NCI-H446 (cell line): ENCODE measurements around the gene STUM.

Experiments
- DNase-seq, 2 experiments: peaks; one replicate each; lab custom pipeline; 2025; lab: John Stamatoyannopoulos, UW

Gene STUM

DNA sequence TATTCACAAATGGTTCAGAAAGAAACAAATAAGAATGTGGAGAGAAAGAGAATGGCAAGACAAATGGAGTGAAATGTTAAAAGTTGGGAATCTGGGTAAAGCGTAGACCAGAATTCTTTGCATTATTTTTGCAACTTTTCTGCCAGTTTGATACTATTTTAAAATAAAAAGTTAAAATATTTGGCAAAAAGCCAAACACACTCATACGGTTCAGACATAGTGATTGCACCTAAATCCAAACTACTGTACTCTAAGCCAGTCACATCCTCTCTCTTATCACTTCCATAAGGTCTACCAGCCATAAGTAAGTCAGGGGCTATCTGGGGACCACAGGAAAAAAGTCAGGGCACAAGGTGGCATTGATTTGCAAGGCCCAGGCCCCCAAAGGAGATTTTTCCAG is 14.4 kb downstream of the STUM start:
- no peak for DNase-seq

DNA sequence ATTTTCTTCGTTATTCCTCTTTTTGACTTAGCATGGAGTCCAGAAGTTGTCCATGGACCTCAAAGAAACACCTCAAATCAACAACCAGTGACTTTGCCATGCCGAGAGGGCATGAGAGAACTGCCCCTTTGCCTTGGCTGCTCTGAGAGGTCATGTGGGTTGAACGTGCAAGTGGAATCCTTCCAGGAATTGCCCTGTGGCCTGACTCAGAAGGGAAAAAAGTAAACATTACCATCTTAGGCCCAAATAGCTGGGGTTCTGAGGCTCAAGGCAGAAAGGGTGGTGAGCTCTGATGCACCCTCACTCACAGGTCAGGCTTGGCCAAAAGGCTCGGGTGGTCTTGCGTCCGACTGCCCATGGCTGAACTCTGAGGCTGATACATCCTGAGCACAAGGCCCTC is 15.1 kb downstream of the STUM start:
- no peak for DNase-seq

DNA sequence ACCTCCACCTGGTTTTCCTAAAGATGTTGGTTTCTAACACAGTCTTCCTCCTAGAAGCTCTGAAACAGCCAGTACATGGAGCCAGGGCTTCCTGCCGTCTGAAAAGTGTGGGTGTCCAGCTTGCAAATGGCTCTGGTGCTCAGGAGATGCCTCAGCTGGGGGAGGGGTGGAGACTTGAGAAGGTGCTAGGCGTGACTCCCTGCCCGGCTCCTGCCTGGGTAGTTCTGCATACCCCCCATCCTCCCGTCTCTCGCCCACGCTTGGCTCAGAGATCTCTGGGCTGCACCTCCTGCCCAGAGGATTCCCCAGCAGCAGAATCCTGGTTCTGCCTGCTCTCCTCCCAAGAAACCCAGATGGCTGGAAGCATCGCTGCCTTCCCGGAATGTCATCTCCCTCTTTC is 16.9 kb downstream of the STUM start:
- DNase-seq, result no peak

DNA sequence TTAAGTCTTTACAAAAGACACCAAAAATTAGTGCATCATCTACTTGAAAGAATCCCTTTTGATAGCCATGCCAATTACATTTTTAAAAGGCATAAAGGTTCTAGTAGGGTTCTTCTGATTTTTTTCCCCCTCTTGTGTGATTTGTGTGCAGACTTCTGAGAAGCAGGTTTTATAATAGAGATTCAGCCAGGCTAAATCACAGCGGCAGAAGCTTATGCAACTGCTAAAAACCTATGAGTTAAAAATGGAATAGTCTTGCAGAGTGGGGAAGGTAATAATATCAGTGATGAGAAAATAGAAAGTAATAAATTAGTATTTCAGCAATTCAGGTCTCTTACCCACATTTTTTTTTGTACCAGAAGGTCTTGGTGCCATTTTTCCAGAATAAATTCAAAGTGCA is 17.7 kb downstream of the STUM start:
- DNase-seq, result no peak

DNA sequence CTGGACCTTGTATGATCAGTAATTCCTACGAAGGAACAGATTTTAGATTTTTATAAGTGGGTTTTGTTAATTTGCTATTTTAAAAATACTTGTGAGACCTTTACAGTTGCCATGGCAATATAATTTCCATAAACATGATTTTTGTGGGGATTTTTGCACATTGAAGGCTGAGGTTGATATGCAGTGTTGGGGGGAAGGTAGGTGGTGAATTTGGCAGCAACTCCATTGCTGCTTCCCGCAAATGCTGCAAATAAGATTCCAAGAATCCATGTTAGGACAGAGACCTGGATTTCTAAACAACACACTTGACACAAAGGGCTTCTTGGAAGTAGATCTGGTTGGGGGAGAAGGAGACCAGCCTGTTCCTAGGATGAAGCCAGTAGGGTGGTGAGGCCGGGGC is 18.2 kb downstream of the STUM start:
- no peak for DNase-seq

DNA sequence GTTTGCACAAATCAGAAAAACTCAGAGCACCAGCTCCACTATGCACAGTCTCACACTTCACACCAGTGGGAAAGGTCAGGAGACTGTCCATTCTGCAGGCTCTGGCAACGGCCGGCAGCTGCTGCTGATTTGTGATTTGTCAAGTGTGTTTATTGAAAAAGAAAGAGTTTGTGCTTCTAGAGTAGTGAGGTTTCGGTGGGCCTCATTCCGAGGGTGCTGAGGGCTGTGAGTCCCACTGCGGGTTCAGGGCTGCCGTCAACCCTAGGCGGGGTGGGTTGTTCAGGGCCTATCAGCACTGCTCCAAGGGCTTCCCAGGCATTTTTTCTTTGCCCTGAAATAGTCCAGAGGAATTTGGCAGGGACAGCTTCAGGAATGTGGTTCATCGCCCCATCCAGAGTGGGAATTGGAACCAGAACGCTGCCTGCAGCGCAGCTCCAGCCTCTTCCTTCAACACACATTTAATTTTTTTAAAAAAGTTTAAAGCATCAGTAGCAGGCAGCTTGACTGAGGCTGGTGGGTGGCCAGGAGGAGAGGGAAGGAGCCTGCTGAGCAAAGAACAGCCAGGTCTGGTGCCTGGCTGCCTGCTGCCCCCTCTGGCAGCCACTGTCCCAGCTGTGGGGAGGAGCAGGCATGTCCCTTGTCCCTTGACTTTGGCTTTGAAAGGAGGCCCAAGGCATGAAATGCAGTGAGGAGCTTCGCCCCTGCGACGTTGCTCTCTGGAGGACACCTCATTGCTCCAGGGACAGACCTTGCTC is 19.7 kb downstream of the STUM start:
- DNase-seq, result no peak

DNA sequence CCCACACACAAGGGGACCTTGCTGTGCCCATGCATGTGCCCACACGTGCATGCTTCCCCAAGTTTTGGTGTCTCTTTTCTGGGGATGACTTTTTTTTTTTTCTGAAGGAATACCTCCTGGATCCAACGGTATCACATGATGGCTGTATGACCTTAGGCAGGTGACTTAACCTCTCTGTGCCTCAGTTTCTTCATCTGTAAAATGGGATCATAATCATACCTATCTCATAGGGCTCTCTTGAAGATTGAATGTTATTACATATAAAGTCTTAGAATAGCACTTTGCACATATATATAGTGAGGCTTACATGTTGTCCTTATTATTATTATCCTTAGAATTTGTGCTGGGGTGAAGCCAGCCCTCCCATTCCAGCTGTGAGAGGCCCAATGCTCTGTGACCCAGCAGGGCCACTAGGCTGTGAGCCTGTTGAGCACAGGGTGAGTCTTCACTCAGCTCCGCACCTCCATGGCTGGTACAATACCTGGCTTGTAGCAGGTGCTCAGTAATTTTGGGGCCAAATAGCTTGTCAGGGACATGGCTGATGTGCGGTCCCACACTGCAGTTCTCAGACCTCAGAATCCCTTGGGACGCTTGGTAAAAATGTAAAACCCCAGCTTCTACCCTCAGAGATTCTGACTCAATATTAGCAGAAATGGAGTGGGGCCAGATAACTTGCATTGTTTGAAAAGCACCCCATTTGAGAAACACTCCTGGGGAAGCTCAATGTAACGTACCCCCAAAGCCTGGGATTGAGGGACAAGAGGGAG is 20.6 kb downstream of the STUM start:
- no peak for DNase-seq

DNA sequence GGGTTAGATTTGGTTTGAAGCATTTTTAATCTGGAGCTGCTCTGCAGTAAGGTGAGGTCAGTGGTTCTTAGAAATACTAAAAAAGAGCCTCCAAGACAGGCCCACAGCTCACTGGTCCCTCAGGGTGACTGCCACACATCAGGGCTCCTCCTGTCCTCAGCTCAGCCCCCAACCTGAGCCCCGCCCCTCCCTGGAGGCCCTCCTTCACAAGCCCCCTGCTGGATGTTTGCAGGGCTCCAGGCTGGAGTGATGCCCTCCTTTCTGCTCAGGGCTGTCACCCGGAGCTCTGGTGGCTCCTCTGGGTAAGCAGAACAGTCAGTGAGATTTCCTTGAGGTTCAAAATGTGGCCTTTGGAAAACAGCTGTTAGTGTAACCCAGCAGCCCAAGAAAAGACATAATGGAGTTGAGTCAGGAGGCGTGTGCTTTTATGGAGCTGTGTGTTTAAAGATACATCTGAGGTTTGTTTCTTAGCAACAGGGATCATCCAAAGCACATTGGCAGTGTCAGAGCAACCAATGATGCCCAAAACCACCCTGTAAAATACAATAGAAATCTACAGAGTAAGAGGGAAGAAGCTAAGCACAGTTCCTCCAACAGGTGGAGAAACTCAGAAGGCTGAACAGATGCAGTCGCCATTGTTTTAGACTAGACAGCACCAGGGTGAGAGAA is 21.4 kb downstream of the STUM start:
- no peak for DNase-seq

DNA sequence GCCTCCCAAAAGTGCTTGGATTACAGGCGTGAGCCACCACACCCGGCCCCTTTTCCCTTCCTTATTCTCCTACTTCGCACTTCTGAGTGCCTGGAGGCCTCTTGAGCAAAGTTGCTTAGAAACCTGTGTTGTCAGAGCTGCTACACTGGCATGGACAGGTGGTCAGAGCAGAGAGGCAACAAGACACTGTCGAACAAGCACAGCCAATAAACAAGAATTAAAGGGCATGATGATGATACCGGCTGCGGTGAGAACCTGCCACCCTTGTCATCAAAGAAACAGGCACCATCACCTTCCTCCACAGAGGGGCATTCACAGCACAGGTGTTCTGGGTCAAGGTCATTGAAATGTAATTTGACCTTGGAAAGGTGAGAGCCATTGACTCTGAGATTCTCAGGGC is 23.3 kb downstream of the STUM start:
- DNase-seq, result no peak

DNA sequence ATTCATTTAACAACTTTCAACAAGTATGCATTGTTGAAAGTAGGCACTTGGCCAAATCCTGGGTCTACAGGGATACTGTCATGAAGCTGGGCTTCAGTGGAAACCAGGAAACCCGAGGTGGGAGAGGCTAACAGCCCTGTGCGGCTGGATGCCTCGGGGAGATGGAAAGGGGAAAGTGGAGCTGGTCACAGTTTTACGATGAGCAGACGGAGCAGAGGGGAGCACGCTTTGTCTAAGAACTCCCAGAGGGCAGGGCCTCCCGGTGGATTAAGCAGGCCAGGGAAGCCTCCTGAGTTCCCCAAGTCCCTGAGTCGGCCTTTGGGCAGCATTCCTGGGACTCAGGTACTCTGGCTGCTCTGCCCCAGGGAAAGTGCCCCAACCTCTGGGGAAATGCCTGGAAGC is 23.8 kb downstream of the STUM start:
- no peak for DNase-seq

DNA sequence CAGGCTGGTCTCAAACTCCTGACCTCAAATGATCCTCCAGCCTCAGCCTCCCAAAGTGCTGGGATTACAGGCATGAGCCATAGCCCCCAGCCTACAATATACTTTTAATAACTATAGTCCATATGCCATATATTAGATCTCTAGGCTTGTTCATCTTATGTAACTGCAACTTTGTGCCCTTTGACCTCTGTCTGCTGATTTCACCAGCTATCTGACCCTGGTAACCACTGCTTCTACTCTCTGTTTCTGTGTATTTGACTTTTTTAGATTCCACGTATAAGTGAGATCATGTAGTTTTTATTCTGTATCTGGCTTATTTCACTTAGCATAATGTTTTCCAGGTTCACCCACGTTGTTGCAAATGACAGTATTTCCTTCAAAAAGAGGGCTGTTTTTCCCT is 25.5 kb downstream of the STUM start:
- no peak for DNase-seq

DNA sequence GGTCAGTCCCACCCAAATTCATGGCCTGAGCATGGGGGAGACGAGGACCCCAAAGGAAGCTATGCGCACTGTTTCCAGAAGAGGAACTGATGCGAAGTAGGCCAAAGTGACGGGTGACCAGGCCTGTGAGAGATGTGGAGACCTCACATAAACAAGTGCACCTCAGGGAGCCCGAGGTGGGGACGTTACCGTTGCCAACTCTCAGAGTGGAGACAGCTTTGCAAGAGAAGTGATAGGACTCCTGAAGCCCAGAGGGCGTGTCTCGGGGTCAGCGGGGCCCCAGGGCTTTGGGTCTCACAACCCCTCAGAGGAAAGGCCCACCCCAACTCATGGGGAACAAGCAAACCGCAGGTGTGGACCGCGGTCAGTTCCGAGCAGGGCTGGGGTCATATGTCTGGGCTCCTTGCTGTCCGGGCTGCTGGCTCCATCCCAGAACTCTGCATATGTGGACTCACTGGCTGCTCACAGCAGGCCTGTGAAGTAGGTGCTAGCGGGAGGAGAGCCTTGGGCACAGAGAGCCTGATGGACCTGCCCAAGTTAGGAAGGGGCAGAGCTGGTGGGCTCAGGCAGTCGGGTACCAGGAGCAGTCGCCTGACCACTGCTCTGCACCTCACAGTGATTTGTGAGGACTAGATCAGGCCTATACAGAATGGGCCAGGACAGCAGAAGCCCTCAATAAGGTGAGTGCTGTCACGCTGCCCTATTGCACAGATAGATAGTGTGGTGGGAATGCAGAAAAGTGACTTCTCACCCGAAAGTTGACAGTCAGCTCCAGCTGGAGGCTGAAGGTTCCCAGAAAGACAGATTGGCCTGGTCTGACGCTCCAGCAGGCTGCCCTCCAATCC is 26.2 kb downstream of the STUM start:
- DNase-seq, result no peak

DNA sequence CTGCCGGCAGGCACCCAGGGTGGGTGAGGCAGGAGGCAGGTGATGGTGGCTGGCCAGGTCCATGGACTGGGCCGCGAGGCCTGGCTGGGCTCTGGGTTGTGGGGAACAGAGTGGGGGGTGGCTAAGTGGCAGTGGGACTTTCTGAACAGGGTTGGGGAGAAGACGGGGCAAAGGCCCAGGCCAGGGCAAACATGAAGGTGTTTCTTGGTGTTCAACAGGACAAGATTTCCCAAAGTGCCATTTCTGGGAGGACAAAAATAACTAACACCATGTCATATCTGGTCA is 26.8 kb downstream of the STUM start:
- DNase-seq, result no peak

DNA sequence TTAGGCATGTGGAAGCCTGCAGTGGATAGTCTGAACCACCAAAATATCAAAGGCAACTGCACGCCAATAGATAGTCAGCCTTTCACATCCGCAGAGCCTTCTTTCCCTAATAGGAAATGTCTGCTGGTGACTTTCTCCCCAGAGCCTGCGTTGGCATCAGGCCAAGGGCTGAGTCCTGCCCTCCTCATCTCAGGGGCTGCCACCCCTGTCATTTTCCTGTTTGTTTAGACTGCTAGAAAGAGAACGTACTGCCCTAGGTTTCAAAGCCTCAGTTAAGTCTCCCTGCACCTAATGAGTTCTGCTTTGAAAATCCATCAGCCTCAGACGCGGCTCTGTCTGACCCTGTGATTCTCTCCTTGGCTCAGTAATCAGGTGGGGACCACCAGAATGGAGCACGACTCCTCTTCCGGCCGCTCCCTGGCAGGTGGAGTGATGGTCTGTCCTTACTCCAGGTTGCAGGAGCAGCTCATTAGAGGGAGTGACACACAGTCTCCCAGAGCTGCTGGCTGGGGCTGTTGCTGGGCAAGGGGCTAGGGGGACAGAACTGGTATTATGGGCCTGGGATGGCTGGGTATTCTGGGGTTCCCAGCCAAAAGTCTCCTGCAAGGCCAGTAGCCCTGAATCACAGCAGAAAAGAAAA is 27.3 kb downstream of the STUM start:
- DNase-seq, result no peak

DNA sequence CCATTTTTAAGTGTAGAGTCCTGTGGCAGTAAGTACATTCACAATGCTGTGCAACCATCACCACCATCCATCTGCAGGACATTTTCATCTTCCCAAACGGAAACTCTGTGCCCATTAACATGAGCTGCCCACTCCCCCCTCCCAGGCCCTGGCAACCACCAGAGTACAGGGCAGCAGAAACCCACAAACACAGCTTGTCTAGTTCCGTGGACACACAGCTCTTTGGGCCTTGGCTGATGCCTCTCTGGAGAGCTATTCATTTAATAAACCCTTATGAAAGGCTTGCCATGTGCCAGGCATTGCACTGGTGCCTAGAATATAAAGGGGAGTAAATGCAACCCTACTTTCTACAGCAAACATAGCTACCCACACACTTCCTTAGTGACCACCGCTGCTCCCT is 28.0 kb downstream of the STUM start:
- DNase-seq, result no peak

DNA sequence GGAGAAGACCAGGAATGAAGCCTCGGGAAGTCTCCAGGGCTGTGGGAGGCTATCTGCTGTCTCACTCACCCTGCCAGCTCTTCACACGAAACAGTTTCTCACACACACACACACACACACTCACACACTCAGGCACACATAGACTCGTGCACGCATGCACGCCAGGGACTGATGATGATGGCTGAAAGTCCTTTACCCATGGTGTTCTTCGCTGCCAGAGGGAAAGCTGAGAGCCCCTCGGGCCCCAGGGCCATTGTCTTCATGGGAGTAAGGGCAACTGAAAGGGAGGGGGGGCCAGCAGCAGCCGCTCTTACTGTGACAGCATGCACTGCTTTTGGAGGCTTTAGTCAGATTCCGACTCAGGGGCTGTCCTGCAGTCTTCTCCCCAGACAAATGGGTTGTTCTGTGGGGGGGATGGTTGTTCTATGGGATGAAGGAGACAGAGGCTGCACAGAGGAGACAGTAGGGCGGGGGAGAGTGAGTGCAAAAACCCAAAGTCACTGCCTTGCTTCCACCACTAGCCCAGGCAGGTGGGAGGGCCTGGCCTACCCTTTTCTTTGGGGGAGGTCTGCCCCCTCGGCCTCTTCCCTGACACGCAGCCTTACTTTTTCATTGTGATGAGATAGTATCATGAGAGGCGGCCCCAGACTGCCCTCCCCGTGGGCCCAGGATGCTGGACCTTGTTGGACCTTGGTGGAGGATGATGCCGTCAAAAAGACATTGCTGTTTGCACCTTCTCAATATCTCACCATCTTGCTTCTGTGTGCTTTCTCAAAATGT is 29.0 kb downstream of the STUM start:
- DNase-seq, result no peak

DNA sequence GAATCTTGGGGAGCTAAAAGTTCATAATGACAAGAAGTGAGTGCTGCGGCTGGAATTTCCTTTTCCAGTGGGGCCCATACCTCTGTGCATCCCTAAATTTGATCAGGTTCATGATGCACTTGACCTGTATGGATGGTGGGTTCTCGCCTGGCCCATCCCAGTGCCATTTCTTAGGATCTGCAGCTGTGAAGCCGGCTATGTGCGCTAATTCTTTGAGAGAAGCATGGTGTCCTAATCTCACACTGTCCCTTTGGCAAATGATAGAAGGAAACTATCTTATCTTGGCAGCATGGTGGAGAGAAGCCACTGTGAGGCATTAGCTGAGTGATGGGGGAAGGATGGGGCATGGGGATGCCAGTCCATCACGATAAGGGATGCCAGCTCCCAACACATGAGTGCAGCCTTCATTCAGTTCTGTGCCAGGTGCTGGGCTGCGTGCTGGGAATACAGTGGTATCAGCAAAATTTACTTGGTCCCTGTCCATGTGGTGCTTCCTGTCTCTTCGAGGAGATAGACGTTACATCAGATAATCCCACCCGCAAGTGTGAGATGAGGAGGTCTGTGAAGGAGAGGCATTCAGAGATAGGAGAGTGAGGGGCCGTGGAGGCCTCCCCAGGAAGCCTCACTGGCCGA is 30.5 kb downstream of the STUM start:
- DNase-seq, result no peak

DNA sequence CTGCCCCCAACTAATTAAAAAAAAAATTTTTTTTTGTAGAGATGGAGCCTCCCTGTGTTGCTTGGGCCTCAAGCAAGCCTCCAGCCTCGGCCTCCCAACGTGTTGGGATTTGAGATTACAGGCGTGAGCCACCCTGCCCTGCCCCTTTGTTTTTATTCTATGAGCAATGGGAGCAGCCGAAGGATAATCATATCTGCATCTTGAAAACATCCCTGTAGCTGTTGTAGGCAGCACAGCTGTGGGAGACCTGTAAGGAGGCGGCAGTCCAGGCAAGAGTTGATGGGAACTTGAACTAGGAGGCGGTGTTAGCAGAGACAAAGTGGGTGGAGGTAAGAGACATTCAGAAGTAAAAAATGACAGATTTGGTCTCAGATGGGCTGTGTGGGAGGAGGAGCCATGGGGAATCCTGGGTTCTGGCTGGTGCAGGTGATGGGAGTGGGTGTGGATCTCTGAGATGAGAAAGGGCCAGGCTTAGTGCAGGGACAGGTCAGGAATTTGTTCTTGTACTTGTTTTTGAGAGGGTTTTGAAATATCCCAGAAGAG is 31.3 kb downstream of the STUM start:
- no peak for DNase-seq

DNA sequence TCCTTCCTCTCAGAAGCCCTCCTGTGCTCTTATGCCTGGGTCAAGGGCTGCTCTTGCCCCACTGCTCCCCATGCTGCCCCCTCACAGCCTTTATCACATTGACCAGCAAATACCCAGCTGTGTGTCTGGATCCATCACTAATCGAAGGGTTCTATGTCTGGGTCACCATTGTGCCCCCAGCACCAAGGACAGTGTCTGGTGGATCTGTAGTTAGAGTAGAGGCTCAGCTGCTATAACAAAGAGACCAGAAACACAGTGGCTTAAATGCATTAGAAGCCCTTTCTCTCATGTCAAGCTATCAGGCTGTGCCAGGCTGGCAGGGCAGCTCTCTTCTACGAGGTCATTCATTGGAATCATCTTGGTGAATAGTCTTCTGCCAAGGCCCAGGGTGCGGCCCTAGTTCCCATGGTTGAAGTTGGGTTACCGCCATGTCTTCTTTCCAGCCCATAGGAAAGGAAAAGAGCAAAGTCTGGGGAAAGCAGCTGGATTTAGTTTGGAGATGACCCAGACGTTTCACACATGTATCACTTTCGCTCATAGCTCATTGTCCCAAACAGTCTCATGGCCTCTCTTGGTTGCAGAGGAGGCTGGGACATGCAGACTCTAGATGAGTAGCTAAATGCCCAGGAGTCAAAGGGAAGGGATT is 32.2 kb downstream of the STUM start:
- DNase-seq, result no peak
